GM23248 (cell line): ENCODE results near the gene SLC2A9. TPM values are rescaled to one million over a fixed set of nuclear protein-coding genes. Genes with fewer than 3 reads are reported as not detected.

Experiments
- DNase-seq: peaks from one replicate; pipeline ENCODE4 v3.0.0-alpha.2; 2015
- H2AFZ ChIP-seq: fragments of 200-600 bp; sonication (generic); 2 replicates; pipeline ENCODE4 v1.6.1; 2016; ENCODE audit warnings: antibody characterized with exemption
- H3F3A ChIP-seq: fragments of 200-600 bp; sonication (generic); 2 replicates; pipeline ENCODE4 v1.6.1; 2016; ENCODE audit warnings: mild to moderate bottlenecking, antibody characterized with exemption, mixed run types; ENCODE audit not compliant: insufficient read depth
- H3K27ac ChIP-seq: fragments of 200-600 bp; sonication (generic); 2 replicates; pipeline ENCODE4 v1.5.1; 2016; ENCODE audit warnings: mild to moderate bottlenecking
- H3K27me3 ChIP-seq: fragments of 200-600 bp; sonication (generic); replicated peaks from 2 replicates; pipeline ENCODE4 v1.6.1; 2016; ENCODE audit warnings: mild to moderate bottlenecking; ENCODE audit not compliant: insufficient read depth
- H3K36me3 ChIP-seq: fragments of 200-600 bp; sonication (generic); 2 replicates; pipeline ENCODE4 v1.6.1; 2016; ENCODE audit warnings: low read depth, mild to moderate bottlenecking
- H3K4me1 ChIP-seq: fragments of 200-600 bp; sonication (generic); 2 replicates; pipeline ENCODE4 v1.6.1; 2016; ENCODE audit warnings: mild to moderate bottlenecking; ENCODE audit not compliant: insufficient read depth
- H3K4me2 ChIP-seq: fragments of 200-600 bp; sonication (generic); one replicate; pipeline ENCODE4 v1.6.1; 2016; ENCODE audit warnings: mild to moderate bottlenecking; ENCODE audit not compliant: unreplicated experiment
- H3K4me3 ChIP-seq: fragments of 200-600 bp; sonication (generic); 2 replicates; pipeline ENCODE4 v1.5.1; 2016; ENCODE audit warnings: mild to moderate bottlenecking
- H3K79me2 ChIP-seq: fragments of 200-600 bp; sonication (generic); 2 replicates; pipeline ENCODE4 v1.6.1; 2016; ENCODE audit warnings: mild to moderate bottlenecking; ENCODE audit not compliant: insufficient read depth
- H3K9ac ChIP-seq: fragments of 200-600 bp; sonication (generic); 2 replicates; pipeline ENCODE4 v1.6.1; 2016; ENCODE audit warnings: mild to moderate bottlenecking
- H3K9me2 ChIP-seq: fragments of 200-600 bp; sonication (generic); 2 replicates; pipeline ENCODE4 v1.6.1; 2016; ENCODE audit warnings: mixed run types, mild to moderate bottlenecking, moderate library complexity; ENCODE audit not compliant: insufficient read depth
- H3K9me3 ChIP-seq: fragments of 200-600 bp; sonication (generic); one replicate; pipeline ENCODE4 v1.6.1; 2017; ENCODE audit warnings: low read depth
- H4K20me1 ChIP-seq: fragments of 200-600 bp; sonication (generic); 2 replicates; pipeline ENCODE4 v1.6.0; 2016; ENCODE audit not compliant: insufficient read depth
- EZH2 ChIP-seq: fragments of 200-600 bp; sonication (generic); IDR thresholded peaks from 2 replicates; pipeline ENCODE4 v1.6.1; 2018; ENCODE audit warnings: antibody characterized with exemption, mild to moderate bottlenecking; ENCODE audit not compliant: insufficient read depth, poor library complexity, severe bottlenecking
- EZH2phosphoT487 ChIP-seq: fragments of 200-600 bp; sonication (generic); IDR thresholded peaks from 2 replicates; pipeline ENCODE4 v1.6.1; 2018; ENCODE audit warnings: antibody characterized with exemption, moderate library complexity, mild to moderate bottlenecking, low read depth; ENCODE audit not compliant: insufficient read depth
- WGBS, 2 experiments: methylation state at CpG; one replicate each; pipeline ENCODE4 v1.1.6; 2015 to 2017; ENCODE audit warnings: low lambda C conversion rate in 2 of 2, low coverage in 1 of 2; ENCODE audit errors: missing lambda C conversion rate in 2 of 2; 5-methylcytosine and 5-hydroxymethylcytosine counted together
- in situ Hi-C: fragments of 300-500 bp; cut with MboI; formaldehyde crosslinking; loops from 2 replicates; pipeline ENCODE4 v1.15.0; 2020
- polyA plus RNA-seq: library from polyadenylated mRNA; unstranded; fragments of >200 nt; fragmentation: Nextera tagmentation; extraction: Ambion mirVana; gene quantifications from 2 replicates; pipeline ENCODE4 v1.2.1, GENCODE V29; 2016
- total RNA-seq: library from RNA; depleted of rRNA; stranded (reverse); fragments of >200 nt; shearing (Covaris generic); gene quantifications from 2 replicates; pipeline ENCODE4 v1.2.3, GENCODE V29; 2014

Gene SLC2A9
- total and polyA plus RNA-seq, 2 experiments from 2014 or later, result 2.8 to 3.5 TPM

DNA sequence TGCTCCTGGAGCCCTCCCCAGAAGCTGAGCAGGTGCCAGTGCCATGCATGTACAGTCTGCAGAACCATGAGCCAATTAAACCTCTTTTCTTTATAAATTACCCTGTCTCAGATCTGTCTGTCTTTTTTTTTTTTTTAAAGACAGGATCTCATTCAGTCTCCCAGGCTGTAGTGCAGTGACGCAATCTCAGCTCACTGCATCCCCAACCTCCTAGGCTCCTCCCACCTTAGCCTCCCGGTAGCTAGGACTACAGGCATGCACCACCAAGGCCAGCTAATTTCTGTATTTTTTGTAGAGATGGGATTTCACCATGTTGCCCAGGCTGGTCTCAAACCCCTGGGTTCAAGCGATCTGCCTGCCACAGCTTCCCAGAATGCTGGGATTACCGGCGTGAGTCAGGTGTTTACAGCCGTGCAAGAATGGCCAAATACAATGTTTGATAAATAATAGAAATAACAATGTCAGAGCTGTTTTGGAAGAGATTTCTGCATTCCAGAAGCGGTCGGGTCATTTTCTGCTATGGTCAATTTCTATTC is 68.8 kb downstream of the SLC2A9 start:
- Histone ChIP-seq H3K27me3 (no peaks in the 10 kb centered on the region), H3K27ac (no peak overlapping the region), H3K79me2 (no peaks in the 10 kb centered on the region), H3K4me1 (no peaks in the 10 kb centered on the region), H3K9me3 (no peaks in the 10 kb centered on the region), H3K4me2 (no peak overlapping the region), H4K20me1 (no peaks in the 10 kb centered on the region), H3K9me2 (no peaks in the 10 kb centered on the region), H3K9ac (no peak overlapping the region), H2AFZ (no peak overlapping the region), H3K4me3 (no peak overlapping the region), H3K36me3 (no peaks in the 10 kb centered on the region), H3F3A (no peaks in the 10 kb centered on the region)
- in situ Hi-C loops, result no loop called here
- 63% methylated on average over 8 of the region's 8 CpGs for WGBS, 2 experiments
- no peak for DNase-seq
- TF ChIP-seq EZH2, result no peak
- no peak for TF ChIP-seq EZH2phosphoT487

DNA sequence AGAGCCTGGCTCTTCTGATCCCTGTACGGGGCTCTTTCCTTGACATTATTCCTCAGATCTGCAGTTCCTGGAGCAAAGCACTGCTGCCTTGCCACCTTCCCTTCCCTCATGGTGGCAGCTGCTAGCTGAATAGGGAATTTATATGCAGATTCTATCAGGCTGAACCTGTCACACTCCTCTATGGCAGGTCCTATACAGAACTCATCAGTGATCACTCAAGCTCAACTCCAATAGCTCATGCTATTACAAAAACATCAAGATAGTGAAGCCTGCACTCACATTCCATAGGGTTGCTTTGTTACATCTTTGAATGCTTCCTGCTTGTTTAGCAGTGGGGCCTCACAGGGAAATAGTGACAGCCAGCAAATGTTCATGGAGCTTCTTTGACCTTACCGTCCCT is 71.7 kb downstream of the SLC2A9 start:
- Histone ChIP-seq H3K9me3 (no peaks in the 10 kb centered on the region), H3K27me3 (no peaks in the 10 kb centered on the region), H4K20me1 (no peaks in the 10 kb centered on the region), H3K4me1 (no peaks in the 10 kb centered on the region), H2AFZ (no peak overlapping the region), H3K79me2 (no peaks in the 10 kb centered on the region), H3K9ac (no peak overlapping the region), H3K27ac (no peak overlapping the region), H3F3A (no peaks in the 10 kb centered on the region), H3K9me2 (no peaks in the 10 kb centered on the region), H3K4me3 (no peak overlapping the region), H3K36me3 (no peaks in the 10 kb centered on the region), H3K4me2 (no peak overlapping the region)
- no peak for DNase-seq
- TF ChIP-seq EZH2phosphoT487 (no peak), EZH2 (no peak)
- in situ Hi-C loops, result no loop called here
- WGBS, 2 experiments, result 43 to 51% methylated on average over 2 of the region's 2 CpGs

DNA sequence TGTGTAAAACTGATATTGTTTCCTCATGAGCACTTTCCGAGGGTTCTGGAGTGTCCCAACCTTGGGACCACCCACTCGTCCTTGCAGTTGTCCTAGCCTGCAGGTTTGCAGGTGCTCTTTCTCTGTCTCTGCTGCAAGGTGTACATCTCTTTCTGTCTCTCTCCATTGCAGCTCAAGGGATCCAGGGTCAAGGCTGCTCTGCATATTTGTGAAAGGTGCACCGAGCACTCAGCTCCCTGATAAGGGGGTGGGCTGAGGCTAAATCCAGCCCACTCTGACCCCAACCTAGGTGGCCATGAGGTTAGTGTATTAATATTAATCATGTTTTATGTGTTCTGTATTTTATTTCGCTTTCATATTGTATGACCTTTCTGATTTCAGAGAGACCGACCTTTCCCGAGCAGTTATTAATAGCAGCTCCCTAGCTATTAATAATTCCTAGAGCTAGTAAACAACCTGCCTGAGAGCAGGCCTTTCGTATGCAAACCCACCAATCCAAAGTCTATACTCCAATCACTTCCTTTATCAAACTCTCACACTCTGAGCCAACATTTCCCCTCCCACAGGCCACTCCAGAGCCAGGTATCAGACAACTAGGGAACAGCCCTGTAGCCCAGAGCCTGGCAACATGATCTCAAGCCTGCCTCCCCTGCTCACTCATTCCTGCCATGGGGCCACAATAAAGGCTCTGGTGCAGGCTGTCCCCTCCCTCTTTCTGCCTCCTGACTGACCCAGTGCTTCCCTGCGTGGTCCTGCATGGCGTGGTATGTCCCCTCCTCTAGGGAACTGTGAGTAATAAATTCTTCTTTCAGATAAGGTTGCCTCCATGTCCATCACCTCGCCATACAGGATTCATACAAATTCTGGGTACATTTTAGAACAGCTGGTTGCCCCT is 73.9 kb downstream of the SLC2A9 start:
- H3K36me3 ChIP-seq, result no peaks in the 10 kb centered on the region
- H2AFZ ChIP-seq, result no peak overlapping the region
- in situ Hi-C loops, result no loop called here
- H3F3A ChIP-seq, result no peaks in the 10 kb centered on the region
- H3K27me3 ChIP-seq, result no peaks in the 10 kb centered on the region
- no peak overlapping the region for H3K9ac ChIP-seq
- H3K27ac ChIP-seq, result no peak overlapping the region
- no peaks in the 10 kb centered on the region for H4K20me1 ChIP-seq
- TF ChIP-seq EZH2phosphoT487 (no peak), EZH2 (no peak)
- H3K9me3 ChIP-seq, result no peaks in the 10 kb centered on the region
- no peaks in the 10 kb centered on the region for H3K79me2 ChIP-seq
- no peak for DNase-seq
- H3K4me2 ChIP-seq, result no peak overlapping the region
- WGBS, 2 experiments, result 59 to 61% methylated on average over 10 of the region's 10 CpGs
- no peaks in the 10 kb centered on the region for H3K9me2 ChIP-seq
- H3K4me3 ChIP-seq, result no peak overlapping the region
- no peaks in the 10 kb centered on the region for H3K4me1 ChIP-seq

DNA sequence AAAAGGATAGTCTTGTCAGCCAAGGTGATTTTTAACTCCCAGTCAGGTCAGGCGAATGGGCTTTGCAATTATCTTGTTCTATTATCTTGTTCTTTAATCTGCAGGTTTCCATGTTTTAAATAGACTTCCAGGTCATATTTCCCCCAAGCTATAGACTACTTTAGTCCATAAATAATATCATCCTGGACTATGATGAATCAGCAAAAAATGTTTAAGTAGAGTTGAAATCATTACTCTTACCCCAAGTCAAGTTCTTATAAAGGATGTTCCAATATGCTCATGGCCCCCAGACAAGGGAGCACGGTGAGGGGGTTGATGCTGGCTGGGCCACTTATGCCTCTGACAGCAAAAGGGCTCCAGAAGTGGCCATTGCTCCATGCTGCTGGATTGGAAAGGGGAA is 75.1 kb downstream of the SLC2A9 start:
- WGBS, 2 experiments, result 63 to 68% methylated on average over 2 of the region's 2 CpGs
- H3K9ac ChIP-seq, result no peak overlapping the region
- in situ Hi-C loops, result no loop called here

More for the DNA sequence above, 75.1 kb downstream of the SLC2A9 start:
- no peaks in the 10 kb centered on the region for H3K4me1 ChIP-seq
- TF ChIP-seq EZH2 (no peak), EZH2phosphoT487 (no peak)
- no peaks in the 10 kb centered on the region for H3F3A ChIP-seq
- DNase-seq, result no peak
- H3K27me3 ChIP-seq, result no peaks in the 10 kb centered on the region
- H3K79me2 ChIP-seq, result no peaks in the 10 kb centered on the region
- H2AFZ ChIP-seq, result no peak overlapping the region
- H3K4me3 ChIP-seq, result no peak overlapping the region
- no peaks in the 10 kb centered on the region for H3K9me2 ChIP-seq
- H3K36me3 ChIP-seq, result no peaks in the 10 kb centered on the region
- H3K9me3 ChIP-seq, result no peaks in the 10 kb centered on the region
- no peak overlapping the region for H3K4me2 ChIP-seq
- H4K20me1 ChIP-seq, result no peaks in the 10 kb centered on the region
- H3K27ac ChIP-seq, result no peak overlapping the region
